Measurements from ENCODE around the gene USP13. TPM values are rescaled to one million over a fixed set of nuclear protein-coding genes. Genes with fewer than 3 reads are reported as not detected.
A peak's percentile ranks its signal among the peaks of the same experiment; 100 is the strongest.

USP13 gene
- total RNA-seq, 4 donors from 2014 or later = 1.6 to 12.4 (median 5.7) TPM

GRCh38 chr3:179608931-179609720 lies 43.7 kb upstream of the USP13 start:
- Histone ChIP-seq H3K4me1 (peaks cover 0 to 14% (median 7%) of the 10 kb centered on the region in 4 donors), H3K9me3 (no peaks in the 10 kb centered on the region), H3K27ac (peak overlapping the region in 1 of 4 donors; percentile 39), H3K27me3 (no peaks in the 10 kb centered on the region), H3K36me3 (peaks cover 0 to 15% (median 0%) of the 10 kb centered on the region in 3 donors), H3K4me3 (no peak overlapping the region)
- TF ChIP-seq POLR2A (IDR thresholded peaks at IDR 0.05) (no peak), CTCF (IDR thresholded peaks at IDR 0.05) (no peak)
- DNase-seq = no peak

- H3K36me3 ChIP-seq = peaks cover 0 to 15% (median 0%) of the 10 kb centered on the region in 3 donors
- no peak for TF ChIP-seq CTCF (IDR thresholded peaks at IDR 0.05)
- no peak for TF ChIP-seq POLR2A (IDR thresholded peaks at IDR 0.05)
These were observed 42.8 kb upstream of the USP13 start for GRCh38 chr3:179610066-179610465.

GRCh38 chr3:179613807-179614206 lies 39.0 kb upstream of the USP13 start:
- DNase-seq = no peak
- Histone ChIP-seq H3K36me3 (peaks cover 0 to 42% (median 0%) of the 10 kb centered on the region in 3 donors), H3K4me3 (no peak overlapping the region), H3K9me3 (no peaks in the 10 kb centered on the region), H3K4me1 (no peaks in the 10 kb centered on the region), H3K27ac (no peak overlapping the region), H3K27me3 (no peaks in the 10 kb centered on the region)
- no peak for TF ChIP-seq CTCF (IDR thresholded peaks at IDR 0.05)
- TF ChIP-seq POLR2A (IDR thresholded peaks at IDR 0.05) = no peak

More at GRCh38 chr3:179610066-179610465, 42.8 kb upstream of the USP13 start:
- Histone ChIP-seq H3K9me3 (no peaks in the 10 kb centered on the region), H3K4me3 (no peak overlapping the region), H3K27me3 (no peaks in the 10 kb centered on the region), H3K27ac (no peak overlapping the region), H3K4me1 (peaks cover 0 to 14% (median 7%) of the 10 kb centered on the region in 4 donors)
- no peak for DNase-seq

- no peak for TF ChIP-seq POLR2A (IDR thresholded peaks at IDR 0.05)
- no peak for TF ChIP-seq CTCF (IDR thresholded peaks at IDR 0.05)
- no peaks in the 10 kb centered on the region for H3K27me3 ChIP-seq
- no peaks in the 10 kb centered on the region for H3K9me3 ChIP-seq
These were observed 37.2 kb upstream of the USP13 start for GRCh38 chr3:179615458-179616173.

GRCh38 chr3:179622023-179622422 lies 30.8 kb upstream of the USP13 start:
- H3K36me3 ChIP-seq = peaks cover 0 to 78% (median 0%) of the 10 kb centered on the region in 3 donors
- no peaks in the 10 kb centered on the region for H3K4me1 ChIP-seq
- no peaks in the 10 kb centered on the region for H3K27me3 ChIP-seq
- TF ChIP-seq CTCF (IDR thresholded peaks at IDR 0.05) (no peak), POLR2A (IDR thresholded peaks at IDR 0.05) (no peak)
- H3K4me3 ChIP-seq = no peak overlapping the region
- no peak overlapping the region for H3K27ac ChIP-seq
- DNase-seq = no peak
- no peaks in the 10 kb centered on the region for H3K9me3 ChIP-seq

More at GRCh38 chr3:179615458-179616173, 37.2 kb upstream of the USP13 start:
- DNase-seq = no peak
- Histone ChIP-seq H3K4me3 (no peak overlapping the region), H3K4me1 (no peaks in the 10 kb centered on the region), H3K27ac (no peak overlapping the region), H3K36me3 (peaks cover 0 to 42% (median 0%) of the 10 kb centered on the region in 3 donors)

All from Peyer's patch (tissue), 4 donors.